ENCODE data around the gene RTL1.

DNA sequence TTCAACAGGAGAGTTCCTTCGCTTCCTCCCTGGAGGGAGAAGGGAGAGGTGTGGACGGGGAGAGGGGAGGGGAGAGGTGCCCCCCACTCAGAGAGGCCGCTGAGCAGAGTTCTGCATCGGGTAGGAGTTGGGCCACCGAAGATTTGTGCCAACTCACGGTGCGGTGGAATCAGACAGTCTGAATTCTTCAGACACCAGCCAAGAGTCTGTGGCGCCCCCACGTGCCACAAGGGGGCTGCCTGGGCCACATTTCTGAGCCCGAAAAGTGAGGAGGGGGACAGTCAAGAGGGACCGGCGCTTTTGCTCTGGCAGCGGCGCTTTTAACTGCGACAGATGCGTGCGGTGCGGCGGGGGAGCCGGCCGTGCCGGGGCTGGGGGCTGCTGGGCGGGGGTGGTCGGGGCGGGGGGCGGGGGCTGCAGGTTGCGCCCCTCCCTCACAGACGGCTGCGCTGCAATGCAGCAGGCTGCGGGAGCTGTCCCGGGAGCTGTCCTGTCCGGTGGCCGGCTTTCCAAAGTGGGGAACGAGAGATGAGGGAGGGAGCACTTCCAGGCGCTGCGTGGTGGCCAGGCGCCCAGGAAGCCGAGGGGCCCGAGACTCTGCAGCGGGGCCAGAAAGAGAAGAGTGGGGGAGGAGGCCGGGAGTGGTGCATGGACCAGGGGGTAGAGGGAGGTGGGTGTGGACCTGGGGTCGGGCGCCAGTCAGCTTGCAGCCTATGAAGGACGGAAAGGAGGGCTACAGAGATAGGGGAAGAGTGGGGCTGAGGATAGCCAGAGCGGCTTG, 975 bp upstream of the RTL1 start:
- TF ChIP-seq CTCF (IDR thresholded peaks at IDR 0.05) (no peak), POLR2A (IDR thresholded peaks at IDR 0.05) (no peak)

Data from stomach (tissue), 4 donors.